A549 (cell line): ENCODE results near the gene TNS2.

Experiments
- HDAC2 ChIP-seq: fragments of 200-600 bp; sonication (generic); IDR thresholded peaks from 2 replicates; pipeline ENCODE4 v1.6.1; 2016
- POLR2A ChIP-seq: IDR thresholded peaks from 2 replicates; pipeline ENCODE4 v1.6.1; 2012; ENCODE audit warnings: mild to moderate bottlenecking, low read length

GRCh38 chr12:53105712-53106439 is 56.0 kb downstream of the TNS2 start:
- no peak for TF ChIP-seq POLR2A
- no peak for TF ChIP-seq HDAC2
